ENCODE data around the gene TSHZ3.

The TSHZ3 gene

GRCh38 chr19:31266196-31266595, 83.0 kb downstream of the TSHZ3 start:
- no peak for DNase-seq (ENCODE audit: extremely low read depth in 1 of 2, low read depth in 1 of 2)

- no peak for DNase-seq (ENCODE audit: extremely low read depth in 1 of 2, low read depth in 1 of 2)
These were observed 85.0 kb downstream of the TSHZ3 start for GRCh38 chr19:31264041-31264778.

DNA sequence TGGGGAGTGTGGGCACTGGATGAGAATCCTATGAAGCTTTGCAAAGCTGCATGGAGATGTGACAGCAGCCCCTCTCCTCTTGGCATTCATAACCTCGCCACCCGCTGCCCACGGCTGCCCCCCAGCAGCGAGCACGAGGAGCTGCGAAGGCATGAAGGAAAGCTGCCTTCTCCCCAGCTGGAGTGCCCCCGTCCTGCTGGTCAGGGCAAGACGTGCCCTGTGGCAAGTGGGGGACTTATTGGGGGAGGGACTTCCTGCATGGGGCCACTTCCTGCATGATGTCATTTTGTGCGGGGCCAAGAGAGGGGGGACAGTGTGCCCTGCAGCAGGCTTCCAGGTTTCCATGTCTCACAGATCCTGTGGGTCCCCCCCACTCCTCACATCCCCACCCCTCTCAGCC, 85.9 kb downstream of the TSHZ3 start:
- no peak for DNase-seq (ENCODE audit: extremely low read depth in 1 of 2, low read depth in 1 of 2)

GRCh38 chr19:31262725-31263191, 86.5 kb downstream of the TSHZ3 start:
- DNase-seq (ENCODE audit: extremely low read depth in 1 of 2, low read depth in 1 of 2), result no peak

- no peak for DNase-seq (ENCODE audit: extremely low read depth in 1 of 2, low read depth in 1 of 2)
These were observed 87.5 kb downstream of the TSHZ3 start for GRCh38 chr19:31261603-31262212.

DNA sequence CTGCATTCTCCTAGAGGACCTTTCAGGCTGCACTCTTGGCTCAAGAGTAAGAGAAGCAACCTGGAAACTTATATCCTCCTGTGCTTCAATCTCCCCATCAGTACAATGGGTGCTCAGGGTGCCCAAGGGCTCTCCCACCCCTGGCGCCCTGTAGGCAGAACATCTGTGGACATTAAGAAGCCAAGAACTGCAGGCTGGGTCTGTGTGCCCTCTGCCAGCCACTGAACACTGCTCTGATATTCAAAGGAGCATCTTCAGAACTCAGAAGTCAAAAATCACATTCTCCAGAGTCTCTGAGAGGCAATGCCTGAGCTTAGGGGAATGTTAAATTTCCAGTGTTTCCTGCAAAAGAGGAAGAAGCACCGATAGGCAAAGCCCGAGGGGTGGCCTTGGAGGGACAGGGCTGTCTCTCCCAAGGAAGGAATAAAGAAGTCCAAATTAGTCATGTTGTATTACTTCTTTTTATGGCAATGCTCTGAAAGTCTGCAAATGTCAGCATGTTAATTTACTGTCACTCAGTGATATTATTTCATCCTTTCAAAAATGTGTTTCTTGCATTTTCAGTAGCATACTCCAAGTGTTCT, 88.1 kb downstream of the TSHZ3 start:
- DNase-seq (ENCODE audit: extremely low read depth in 1 of 2, low read depth in 1 of 2), result no peak

- DNase-seq (ENCODE audit: extremely low read depth in 1 of 2, low read depth in 1 of 2), result no peak
These were observed 88.9 kb downstream of the TSHZ3 start for GRCh38 chr19:31260171-31260933.

DNA sequence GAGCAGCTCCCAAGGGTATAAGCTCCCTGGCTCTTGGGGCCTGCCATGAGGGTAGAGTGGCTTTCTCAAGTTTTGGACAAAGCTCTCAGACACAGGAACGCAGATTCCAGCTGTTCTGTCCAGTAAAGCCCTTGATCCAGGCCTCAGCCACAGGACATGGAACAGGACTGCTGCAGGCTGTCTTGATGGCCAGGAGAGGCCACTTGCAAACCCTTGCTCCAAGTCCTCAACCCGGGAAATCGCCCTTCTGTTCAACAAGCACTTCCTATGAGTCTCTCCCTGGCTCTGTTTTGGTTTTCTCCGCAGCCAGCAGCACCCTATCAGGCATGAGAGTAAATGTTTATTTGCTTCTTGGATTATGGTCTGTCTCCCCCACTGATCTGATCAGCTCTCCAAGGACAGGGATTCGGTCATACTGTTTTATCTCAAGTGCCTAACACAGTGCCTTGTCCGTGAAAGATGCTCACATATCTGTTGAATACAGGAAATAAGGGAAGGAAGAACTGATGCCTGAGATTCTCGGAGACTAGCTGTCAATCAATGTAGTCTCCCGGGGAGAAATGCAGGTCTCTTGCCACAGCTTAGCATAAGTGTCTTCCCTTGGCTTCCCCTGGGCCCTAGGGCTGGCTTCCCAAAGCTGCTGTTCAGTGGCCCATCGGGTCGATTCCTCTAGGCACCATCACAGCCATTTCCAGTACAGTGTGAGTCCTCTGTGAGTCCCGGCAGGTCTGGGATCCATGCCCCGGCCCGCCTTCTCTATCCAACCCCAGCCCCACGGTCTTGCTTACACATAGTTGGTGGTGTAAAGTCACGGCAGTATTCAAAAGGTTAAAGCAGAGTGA, 90.8 kb downstream of the TSHZ3 start:
- DNase-seq (ENCODE audit: extremely low read depth in 1 of 2, low read depth in 1 of 2), result no peak

DNA sequence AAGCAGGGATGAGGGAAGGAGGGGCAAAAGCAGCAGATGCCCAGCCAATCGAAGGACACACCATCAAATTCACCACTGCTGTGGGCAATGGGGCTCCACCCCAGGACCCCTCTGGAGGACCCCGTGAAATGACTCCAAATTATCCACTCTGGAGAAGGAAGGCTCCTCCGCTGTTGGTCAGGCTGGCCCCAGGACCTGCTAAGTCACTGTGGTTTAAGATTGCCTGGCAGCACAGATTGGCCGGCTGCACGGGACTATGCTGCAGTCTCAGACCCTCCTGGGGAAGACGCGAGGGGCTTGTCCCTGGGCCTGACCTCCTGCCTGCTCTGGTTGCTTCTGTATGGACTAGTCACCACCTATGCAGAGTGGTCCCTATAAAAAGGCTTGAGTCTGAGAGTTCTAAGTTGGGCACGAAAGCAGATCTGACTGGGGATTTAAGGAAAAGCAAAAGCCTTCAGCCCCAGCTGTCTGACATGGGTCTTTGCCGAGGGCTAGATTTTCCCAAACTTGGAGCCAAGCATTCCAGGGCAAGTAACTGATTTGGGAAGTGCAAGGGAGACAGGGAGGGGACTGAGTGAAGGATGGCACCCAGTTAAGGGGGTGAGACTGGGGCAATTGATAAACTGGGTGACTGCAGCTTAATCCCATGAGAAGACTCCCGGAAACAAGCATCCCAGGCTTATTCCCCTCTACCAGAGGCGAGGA, 91.7 kb downstream of the TSHZ3 start:
- no peak for DNase-seq (ENCODE audit: extremely low read depth in 1 of 2, low read depth in 1 of 2)

DNA sequence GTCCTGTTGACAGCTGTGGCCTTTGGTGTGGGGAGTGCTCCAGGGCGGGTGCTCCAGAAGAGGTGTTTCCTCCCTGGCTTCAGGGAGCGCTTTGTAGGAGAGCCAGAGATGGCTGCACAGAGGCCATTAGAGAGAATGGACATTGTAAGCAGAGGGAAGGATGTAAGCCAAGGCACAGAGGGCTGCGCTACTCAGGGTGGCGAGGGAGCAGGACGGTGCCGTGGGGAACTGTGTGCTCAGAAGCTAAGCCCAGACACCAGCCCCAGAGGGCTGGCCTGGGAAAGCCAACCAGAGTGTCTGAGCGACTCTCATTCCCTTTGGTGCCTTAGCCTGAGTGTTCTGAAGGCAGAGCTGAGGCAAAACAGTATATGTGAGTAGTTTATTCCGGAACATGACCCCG, 92.2 kb downstream of the TSHZ3 start:
- DNase-seq (ENCODE audit: extremely low read depth in 1 of 2, low read depth in 1 of 2), result no peak

- DNase-seq (ENCODE audit: extremely low read depth in 1 of 2, low read depth in 1 of 2), result no peak
These were observed 92.7 kb downstream of the TSHZ3 start for GRCh38 chr19:31256593-31256960.

DNA sequence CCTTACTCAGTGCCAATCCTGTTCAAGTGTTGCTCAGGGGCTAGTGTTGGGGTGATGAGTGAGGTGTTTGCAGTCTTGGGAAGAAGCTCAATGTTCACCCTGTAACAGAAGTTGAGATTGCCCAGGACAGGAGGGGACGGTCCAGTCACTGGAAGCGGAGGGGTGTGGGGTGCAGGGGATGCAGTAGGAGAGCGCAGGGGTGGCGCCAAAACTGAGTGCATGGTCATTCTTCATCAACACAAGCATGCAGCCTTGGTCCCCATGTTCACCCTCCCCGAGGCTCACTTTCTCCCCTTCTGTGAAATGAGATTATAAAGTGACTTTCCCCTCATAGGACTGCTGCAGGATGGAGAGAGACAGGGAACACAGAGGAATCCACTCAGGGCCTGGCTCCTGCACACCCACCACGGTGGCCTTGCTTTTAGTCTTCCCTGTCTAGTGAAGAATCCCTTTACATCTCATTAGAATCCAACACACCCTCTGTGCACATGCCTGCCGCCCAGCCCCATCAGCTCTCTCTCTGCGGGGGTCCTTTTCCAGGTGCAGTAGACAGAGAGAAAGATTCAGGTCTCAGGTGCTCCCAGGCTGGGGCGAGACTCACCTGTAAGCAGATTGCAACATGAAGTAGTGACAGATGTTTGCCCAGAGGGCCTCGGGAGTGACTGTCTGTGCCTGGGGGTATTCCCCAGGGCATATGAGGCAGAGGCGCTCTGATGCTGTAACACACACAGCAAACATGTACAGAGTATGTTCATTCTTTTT, 93.2 kb downstream of the TSHZ3 start:
- no peak for DNase-seq (ENCODE audit: extremely low read depth in 1 of 2, low read depth in 1 of 2)

GRCh38 chr19:31255174-31255799, 93.9 kb downstream of the TSHZ3 start:
- no peak for DNase-seq (ENCODE audit: extremely low read depth in 1 of 2, low read depth in 1 of 2)

DNA sequence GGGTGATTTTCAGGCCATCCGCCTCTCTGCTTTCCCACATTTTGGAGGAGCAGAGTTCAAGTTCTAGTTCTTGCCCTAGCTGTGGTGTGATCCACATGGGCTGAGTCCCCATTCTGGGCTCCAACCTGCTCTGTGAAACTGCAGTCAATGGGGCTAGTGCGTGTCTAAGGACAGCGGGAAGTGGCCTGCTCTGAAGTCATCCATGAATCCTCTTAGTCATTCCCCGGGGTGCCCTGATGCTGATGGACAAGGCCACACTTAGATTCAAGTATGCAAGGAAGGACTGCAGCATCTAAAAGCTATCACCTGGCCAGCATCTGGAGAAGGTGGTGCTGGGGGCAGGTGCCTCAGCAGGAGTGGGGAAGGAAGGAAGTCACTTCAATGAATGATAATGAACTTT, 94.6 kb downstream of the TSHZ3 start:
- DNase-seq (ENCODE audit: extremely low read depth in 1 of 2, low read depth in 1 of 2), result no peak

DNA sequence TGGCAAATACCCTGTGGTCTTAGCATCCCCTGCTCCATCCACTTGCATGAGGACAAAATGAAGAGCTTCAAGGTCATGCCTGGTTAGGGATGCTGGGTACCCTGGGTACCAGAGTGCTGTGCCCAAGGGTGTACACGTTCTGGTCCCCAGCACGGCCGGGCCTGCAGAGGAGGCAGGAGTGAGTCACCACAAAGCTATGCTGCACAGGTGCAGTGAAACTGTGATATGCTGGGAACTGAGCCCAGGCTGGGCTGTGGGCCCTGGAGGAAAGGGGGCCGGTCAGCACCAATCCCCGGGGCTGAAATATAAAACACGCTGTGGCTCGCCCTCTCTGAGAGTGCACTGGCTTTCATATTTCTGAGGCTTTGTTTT, 95.1 kb downstream of the TSHZ3 start:
- DNase-seq (ENCODE audit: extremely low read depth in 1 of 2, low read depth in 1 of 2), result no peak

- DNase-seq (ENCODE audit: extremely low read depth in 1 of 2, low read depth in 1 of 2), result no peak
These were observed 95.6 kb downstream of the TSHZ3 start for GRCh38 chr19:31253526-31254179.

- DNase-seq (ENCODE audit: extremely low read depth in 1 of 2, low read depth in 1 of 2), result no peak
These were observed 96.8 kb downstream of the TSHZ3 start for GRCh38 chr19:31252441-31252840.

GRCh38 chr19:31249217-31249616, 100.0 kb downstream of the TSHZ3 start:
- no peak for DNase-seq (ENCODE audit: extremely low read depth in 1 of 2, low read depth in 1 of 2)

All from stimulated activated CD8-positive, alpha-beta memory T cell treated with anti-CD3 and anti-CD28 coated beads, Interleukin-7, amount 100 ng/mL, for 48 hours (primary cell).